HS-27A (cell line): ENCODE measurements around the gene STUB1.

Source experiments
- DNase-seq: peaks from one replicate; pipeline ENCODE4 v3.0.0-alpha.2; 2012; ENCODE audit warnings: low read depth, missing footprints

Gene STUB1

GRCh38 chr16:679814-680624, at the start of gene STUB1:
STUB1 (plus strand) TSS chr16:680410; CDS start chr16:680526, 116 bp downstream.
- DNase-seq, result peak; percentile 56

- DNase-seq, result no peak
Observed at GRCh38 chr16:630815-631405, 49.3 kb upstream of the STUB1 start, which contains the start of gene WFIKKN1. WFIKKN1 (plus strand) TSS chr16:630985; CDS start chr16:631254, 269 bp downstream.

- no peak for DNase-seq
Observed at GRCh38 chr16:631808-632358, 48.3 kb upstream of the STUB1 start.

GRCh38 chr16:632486-633335, 47.5 kb upstream of the STUB1 start:
- no peak for DNase-seq

- no peak for DNase-seq
Observed at GRCh38 chr16:633336-634050, 46.7 kb upstream of the STUB1 start.

- DNase-seq, result no peak
Observed at GRCh38 chr16:634051-634670, 46.0 kb upstream of the STUB1 start.

GRCh38 chr16:634996-635395, 45.2 kb upstream of the STUB1 start:
- no peak for DNase-seq

GRCh38 chr16:635573-636205, 44.5 kb upstream of the STUB1 start:
- DNase-seq, result no peak

GRCh38 chr16:636206-637080, 43.8 kb upstream of the STUB1 start, which contains the start of gene METTL26:
METTL26 (minus strand) TSS chr16:636305; CDS start chr16:636290, 15 bp downstream.
- peak; percentile 80 for DNase-seq

GRCh38 chr16:637081-638018, 42.9 kb upstream of the STUB1 start:
- no peak for DNase-seq

- DNase-seq, result no peak
Observed at GRCh38 chr16:638034-638543, 42.1 kb upstream of the STUB1 start.

GRCh38 chr16:638836-639235, 41.4 kb upstream of the STUB1 start:
- no peak for DNase-seq

GRCh38 chr16:640614-641013, 39.6 kb upstream of the STUB1 start:
- no peak for DNase-seq

- DNase-seq, result no peak
Observed at GRCh38 chr16:641326-642188, 38.7 kb upstream of the STUB1 start, which contains the start of gene MCRIP2. MCRIP2 (plus strand) TSS chr16:641828; CDS start chr16:641992, 164 bp downstream.

GRCh38 chr16:642189-643049, 37.8 kb upstream of the STUB1 start:
- DNase-seq, result no peak

- no peak for DNase-seq
Observed at GRCh38 chr16:643050-643368, 37.2 kb upstream of the STUB1 start.
